ENCODE measurements around the gene KMT2E.

DNA sequence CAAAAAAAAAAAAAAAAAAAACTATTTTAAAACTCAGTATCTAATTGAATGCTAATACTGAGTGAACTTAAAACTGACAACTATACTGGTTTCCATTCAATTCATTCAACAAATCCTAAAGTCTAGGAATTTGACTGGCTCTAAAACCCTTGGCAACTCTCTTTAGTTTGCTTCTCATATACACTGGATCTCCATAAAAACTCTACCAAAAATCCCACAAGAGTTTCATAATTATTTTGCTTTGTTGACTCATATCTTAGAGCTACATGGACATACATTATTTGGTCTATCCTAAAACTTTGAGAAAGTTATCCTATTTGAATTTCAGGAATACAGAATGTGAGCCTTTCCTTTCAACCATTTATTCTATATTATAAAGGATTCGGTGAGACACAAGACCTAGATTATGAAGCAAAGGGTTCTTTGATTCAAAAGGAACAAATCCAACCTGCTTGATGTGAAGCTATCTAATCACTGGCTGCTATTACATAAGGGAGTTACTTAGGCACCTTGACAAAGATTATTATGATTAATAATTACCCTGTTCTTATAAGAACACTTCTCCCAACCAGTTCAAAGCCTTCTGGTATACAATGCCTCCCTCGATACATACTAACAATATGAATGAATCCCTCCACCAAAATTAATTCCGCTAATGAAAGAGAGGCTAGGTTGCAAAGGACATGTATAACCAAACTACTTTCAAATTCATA lies 15.8 kb upstream of the KMT2E start:
- TF ChIP-seq, protein P1, sequence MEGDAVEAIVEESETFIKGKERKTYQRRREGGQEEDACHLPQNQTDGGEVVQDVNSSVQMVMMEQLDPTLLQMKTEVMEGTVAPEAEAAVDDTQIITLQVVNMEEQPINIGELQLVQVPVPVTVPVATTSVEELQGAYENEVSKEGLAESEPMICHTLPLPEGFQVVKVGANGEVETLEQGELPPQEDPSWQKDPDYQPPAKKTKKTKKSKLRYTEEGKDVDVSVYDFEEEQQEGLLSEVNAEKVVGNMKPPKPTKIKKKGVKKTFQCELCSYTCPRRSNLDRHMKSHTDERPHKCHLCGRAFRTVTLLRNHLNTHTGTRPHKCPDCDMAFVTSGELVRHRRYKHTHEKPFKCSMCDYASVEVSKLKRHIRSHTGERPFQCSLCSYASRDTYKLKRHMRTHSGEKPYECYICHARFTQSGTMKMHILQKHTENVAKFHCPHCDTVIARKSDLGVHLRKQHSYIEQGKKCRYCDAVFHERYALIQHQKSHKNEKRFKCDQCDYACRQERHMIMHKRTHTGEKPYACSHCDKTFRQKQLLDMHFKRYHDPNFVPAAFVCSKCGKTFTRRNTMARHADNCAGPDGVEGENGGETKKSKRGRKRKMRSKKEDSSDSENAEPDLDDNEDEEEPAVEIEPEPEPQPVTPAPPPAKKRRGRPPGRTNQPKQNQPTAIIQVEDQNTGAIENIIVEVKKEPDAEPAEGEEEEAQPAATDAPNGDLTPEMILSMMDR (IDR thresholded peaks at IDR 0.05): no peak
- TF ChIP-seq ZFX (IDR thresholded peaks at IDR 0.05; ENCODE audit: borderline replicate concordance): no peak
